Keratinocyte (primary cell): ENCODE measurements around the gene SLC8A3.

Experiments
- EZH2 ChIP-seq: IDR thresholded peaks from one replicate; pipeline ENCODE4 v1.6.1; 2012; ENCODE audit warnings: inconsistent platforms, mild to moderate bottlenecking, low read length, moderate library complexity
- TF ChIP-seq, protein P1 (sequence below), 3 experiments: IDR thresholded peaks in 1 of 3; conservative IDR thresholded peaks in 1 of 3; optimal IDR thresholded peaks in 1 of 3; 2 replicates in 2 of 3; 3 replicates in 1 of 3; pipeline versions ENCODE3 to v1.5.1; 2011; ENCODE audit warnings: low read length in 3 of 3, mild to moderate bottlenecking in 3 of 3, moderate library complexity in 2 of 3, control low read depth in 1 of 3, inconsistent platforms in 1 of 3; ENCODE audit not compliant: insufficient read depth in 2 of 3; ENCODE audit errors: extremely low read depth in 1 of 3

DNA sequence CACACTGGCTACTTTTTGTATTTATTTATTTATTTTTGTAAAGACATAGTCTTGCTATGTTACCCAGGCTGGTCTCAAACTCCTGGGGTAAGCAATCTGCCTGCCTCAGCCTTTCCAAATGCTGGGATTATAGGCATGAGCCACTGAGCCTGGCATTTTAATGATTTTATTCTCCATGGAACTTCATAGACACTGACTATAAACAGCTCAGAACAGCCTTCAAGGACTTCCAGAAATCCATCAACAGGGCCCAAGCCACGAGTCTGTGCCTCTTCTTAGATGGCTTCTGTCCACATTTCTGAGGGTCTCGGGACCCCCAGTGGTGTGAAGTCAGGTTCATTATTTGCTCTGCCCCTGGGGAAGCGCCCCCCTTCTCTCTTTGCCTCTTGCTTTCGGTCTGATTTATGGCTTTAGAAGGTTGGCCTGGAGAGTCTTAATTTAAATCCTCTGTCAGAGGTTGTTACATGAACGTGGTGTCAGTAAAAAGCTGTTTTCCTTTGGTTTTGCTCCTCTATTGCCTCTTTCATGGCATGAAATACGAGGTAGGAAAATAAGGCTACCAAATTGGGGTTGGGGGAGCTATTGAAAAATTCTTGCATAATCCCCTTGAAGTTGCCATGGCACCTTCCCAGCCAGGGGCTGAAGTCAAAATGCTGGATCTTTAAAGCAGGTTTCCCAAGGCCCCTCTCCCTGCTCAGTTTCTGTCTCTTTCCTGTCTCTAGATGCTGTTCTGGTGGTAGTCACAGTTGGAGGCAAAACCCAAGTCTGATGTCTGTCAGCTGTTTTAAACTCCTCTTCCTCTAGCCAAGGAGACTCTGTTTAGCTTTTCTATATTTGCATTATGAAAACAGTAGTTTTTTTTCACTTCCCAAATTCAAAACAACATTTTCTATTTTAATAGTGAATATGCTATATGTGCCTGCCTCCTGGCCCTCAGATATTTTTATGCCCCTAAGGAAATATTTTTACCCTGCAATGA, 180.2 kb downstream of the SLC8A3 start:
- TF ChIP-seq, protein P1, sequence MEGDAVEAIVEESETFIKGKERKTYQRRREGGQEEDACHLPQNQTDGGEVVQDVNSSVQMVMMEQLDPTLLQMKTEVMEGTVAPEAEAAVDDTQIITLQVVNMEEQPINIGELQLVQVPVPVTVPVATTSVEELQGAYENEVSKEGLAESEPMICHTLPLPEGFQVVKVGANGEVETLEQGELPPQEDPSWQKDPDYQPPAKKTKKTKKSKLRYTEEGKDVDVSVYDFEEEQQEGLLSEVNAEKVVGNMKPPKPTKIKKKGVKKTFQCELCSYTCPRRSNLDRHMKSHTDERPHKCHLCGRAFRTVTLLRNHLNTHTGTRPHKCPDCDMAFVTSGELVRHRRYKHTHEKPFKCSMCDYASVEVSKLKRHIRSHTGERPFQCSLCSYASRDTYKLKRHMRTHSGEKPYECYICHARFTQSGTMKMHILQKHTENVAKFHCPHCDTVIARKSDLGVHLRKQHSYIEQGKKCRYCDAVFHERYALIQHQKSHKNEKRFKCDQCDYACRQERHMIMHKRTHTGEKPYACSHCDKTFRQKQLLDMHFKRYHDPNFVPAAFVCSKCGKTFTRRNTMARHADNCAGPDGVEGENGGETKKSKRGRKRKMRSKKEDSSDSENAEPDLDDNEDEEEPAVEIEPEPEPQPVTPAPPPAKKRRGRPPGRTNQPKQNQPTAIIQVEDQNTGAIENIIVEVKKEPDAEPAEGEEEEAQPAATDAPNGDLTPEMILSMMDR (optimal IDR thresholded peaks at IDR 0.05 in 1 of 3, IDR thresholded peaks at IDR 0.05 in 1 of 3, conservative IDR thresholded peaks at IDR 0.05 in 1 of 3; ENCODE audit: extremely low read depth in 1 of 3, insufficient read depth in 2 of 3, low read length in 3 of 3), result no peak
- no peak for TF ChIP-seq EZH2
